ENCODE data around the gene SAMD11. TPM values are rescaled to one million over a fixed set of nuclear protein-coding genes. Genes with fewer than 3 reads are reported as not detected.

Gene SAMD11
- total RNA-seq, 1 experiment from 2014 or later = 13.5 TPM

GRCh38 chr1:916173-917075, 7.3 kb upstream of the SAMD11 start:
- Histone ChIP-seq H3K9ac (ENCODE audit: extremely low read depth, insufficient read length, low read length) (no peak overlapping the region), H3K79me2 (ENCODE audit: insufficient read depth, low read length) (no peaks in the 10 kb centered on the region), H3K79me1 (ENCODE audit: insufficient read depth, low read depth, low read length, poor library complexity, severe bottlenecking) (no peaks in the 10 kb centered on the region), H3K23ac (ENCODE audit: insufficient read length, low read depth, low read length) (no peak overlapping the region), H3K4ac (ENCODE audit: low read depth, low read length) (no peak overlapping the region), H2AK5ac (ENCODE audit: insufficient read length, low read length) (no peak overlapping the region), H2BK12ac (ENCODE audit: insufficient read length, low read depth, low read length) (no peak overlapping the region), H4K20me1 (ENCODE audit: control insufficient read depth, insufficient read depth, insufficient read length) (peaks cover 6% of the 10 kb centered on the region), H3K14ac (ENCODE audit: insufficient read depth, low read length) (no peak overlapping the region), H3K27ac (ENCODE audit: insufficient read length, low read depth, low read length) (no peak overlapping the region), H3K56ac (ENCODE audit: insufficient read length, low read depth, low read length) (no peak overlapping the region), H2BK5ac (ENCODE audit: insufficient read length, low read length) (no peak overlapping the region), H4K91ac (ENCODE audit: insufficient read length, low read depth, low read length) (no peak overlapping the region), H2BK15ac (ENCODE audit: low read depth, low read length) (no peak overlapping the region), H3T11ph (ENCODE audit: low read length) (no peak overlapping the region), H4K5ac (ENCODE audit: insufficient read length, low read depth, low read length) (no peak overlapping the region), H3K4me1 (ENCODE audit: insufficient read depth, low read length) (no peaks in the 10 kb centered on the region), H2BK20ac (ENCODE audit: low read depth, low read length, poor library complexity, severe bottlenecking) (no peak overlapping the region), H2AFZ (ENCODE audit: low read length) (no peak overlapping the region), H3K18ac (ENCODE audit: insufficient read length, low read depth, low read length) (no peak overlapping the region), H4K8ac (replicated peaks; ENCODE audit: insufficient read length, low read depth, low read length) (no peak overlapping the region), H3K23me2 (ENCODE audit: insufficient read length, low read depth, low read length, poor library complexity, severe bottlenecking) (no peaks in the 10 kb centered on the region), H3K4me2 (ENCODE audit: insufficient read depth, insufficient read length, low read length) (no peak overlapping the region), H3K9me3 (ENCODE audit: control insufficient read depth, low read depth, low read length) (no peaks in the 10 kb centered on the region), H2BK120ac (ENCODE audit: low read depth, low read length, poor library complexity, severe bottlenecking) (no peak overlapping the region), H3K27me3 (ENCODE audit: insufficient read depth, low read length) (peaks cover 17% of the 10 kb centered on the region)
- Mint-ChIP-seq H3K27ac (no peak overlapping the region), H3K36me3 (ENCODE audit: insufficient read depth in 1 of 3, low read depth in 3 of 3) (peaks cover 0 to 3% (median 0%) of the 10 kb centered on the region in 3 experiments; a peak in 4 of 7 replicates), H3K4me3 (no peak overlapping the region), H3K9me3 (peaks cover 0 to 3% of the 10 kb centered on the region in 2 experiments; a peak in 2 of 5 replicates), H3K27me3 (ENCODE audit: low read depth) (peaks cover 99% of the 10 kb centered on the region), H3K4me1 (peaks cover 15 to 19% of the 10 kb centered on the region in 2 experiments)
- no CpG with 5 or more reads among the region's 31 CpGs for WGBS (ENCODE audit: extremely low coverage, insufficient read length, low lambda C conversion rate)
- TF ChIP-seq CTCF (conservative IDR thresholded peaks at IDR 0.05) = no peak
- DNase-seq = no peak

All from H9 (cell line).